K562 (cell line): ENCODE data around the gene CDC42BPB. TPM values are rescaled to one million over a fixed set of nuclear protein-coding genes. Genes with fewer than 3 reads are reported as not detected.

Experiments used
- ATAC-seq: fragments of 200-7000 bp; cut with Tn5 transposase; 3 replicates; pipeline ENCODE4 v1.9.1; 2020; ENCODE audit warnings: moderate library complexity
- BruUV-seq: library from RNA; stranded (reverse); fragments of 400-500 nt; replicated peaks from 2 replicates; lab custom pipeline; 2021; lab: Mats Ljungman, UMichigan
- CTCF ChIA-PET: fragments of 300-600 bp; formaldehyde crosslinking; extraction: SDS; loops from one replicate; lab custom pipeline; 2021; ENCODE audit warnings: low intra/inter-chr PET ratio; lab: Yijun Ruan, JAX
- POLR2A ChIA-PET: fragments of 300-600, 350-650 bp; sonication (Branson Sonifier 250); formaldehyde crosslinking; extraction: SDS; loops from one replicate; lab custom pipeline; 2021; ENCODE audit warnings: antibody characterized with exemption, inconsistent platforms; lab: Yijun Ruan, JAX
- DNase-seq, 4 experiments: peaks; one replicate each; pipeline versions ENCODE4 v3.0.0 to v3.0.0-alpha.2; 2011 to 2018; ENCODE audit warnings: low spot score in 3 of 4, mixed read lengths in 3 of 4; ENCODE audit errors: extremely low read depth in 1 of 4
- FAIRE-seq: peaks from 2 replicates; lab custom pipeline; 2011; peaks lifted over from hg19 to GRCh38; lab: Jason Lieb, UNC
- H2AFZ ChIP-seq: 2 replicates; pipeline ENCODE4 v1.6.0; 2011; ENCODE audit warnings: low read depth, low read length, control low read depth, inconsistent platforms
- H3K27ac ChIP-seq: fragments of 200-600 bp; 3 replicates; pipeline ENCODE4 v1.8.0; 2011; ENCODE audit warnings: low read depth, mild to moderate bottlenecking, control low read depth, inconsistent platforms, low read length, moderate library complexity, mixed read lengths; ENCODE audit errors: extremely low read depth
- H3K27me3 ChIP-seq, 2 experiments: fragments of 300-600 bp in 1 of 2; 2 replicates in 1 of 2; 3 replicates in 1 of 2; pipeline versions ENCODE4 v1.6.0 to v1.8.0; 2011; ENCODE audit warnings: inconsistent platforms in 2 of 2, low read length in 2 of 2, mild to moderate bottlenecking in 1 of 2, mixed read lengths in 1 of 2, moderate library complexity in 1 of 2; ENCODE audit not compliant: control insufficient read depth in 2 of 2, insufficient read depth in 2 of 2
- H3K36me3 ChIP-seq: fragments of 300-600 bp; 3 replicates; pipeline ENCODE4 v1.8.0; 2011; ENCODE audit warnings: mild to moderate bottlenecking, low read length, inconsistent platforms; ENCODE audit not compliant: control insufficient read depth, insufficient read depth
- H3K4me1 ChIP-seq, 2 experiments: fragments of 200-600 bp in 1 of 2; replicated peaks in 1 of 2; 2 replicates in 1 of 2; 3 replicates in 1 of 2; pipeline versions ENCODE4 v1.5.1 to v1.8.0; 2011; ENCODE audit warnings: inconsistent platforms in 2 of 2, low read length in 2 of 2, mild to moderate bottlenecking in 1 of 2, mixed read lengths in 1 of 2, moderate library complexity in 1 of 2; ENCODE audit not compliant: control insufficient read depth in 2 of 2, insufficient read depth in 2 of 2
- H3K4me2 ChIP-seq: 2 replicates; pipeline ENCODE4 v1.6.1; 2011; ENCODE audit warnings: low read length, control low read depth, inconsistent platforms, mixed read lengths; ENCODE audit not compliant: insufficient read depth
- H3K4me3 ChIP-seq: fragments of 200-600 bp; sonication (generic), shearing (Covaris generic); 2 replicates; pipeline ENCODE4 v1.5.1; 2016; ENCODE audit warnings: control low read depth, inconsistent platforms
- H3K79me2 ChIP-seq: fragments of 200-600 bp; 3 replicates; pipeline ENCODE4 v1.8.0; 2011; ENCODE audit warnings: low read length, inconsistent platforms; ENCODE audit not compliant: control insufficient read depth, insufficient read depth
- H3K9ac ChIP-seq, 2 experiments: 2 replicates each; pipeline versions ENCODE4 v1.6.0 to v1.6.1; 2011; ENCODE audit warnings: low read depth in 2 of 2, low read length in 2 of 2, control low read depth in 1 of 2, inconsistent platforms in 1 of 2, mild to moderate bottlenecking in 1 of 2, mixed read lengths in 1 of 2; ENCODE audit not compliant: insufficient read depth in 1 of 2
- H3K9me1 ChIP-seq: one replicate; pipeline ENCODE4 v1.6.0; 2011; ENCODE audit warnings: inconsistent platforms, mild to moderate bottlenecking, low read length, moderate library complexity; ENCODE audit not compliant: control insufficient read depth, insufficient read depth
- H3K9me3 ChIP-seq: replicated peaks from 2 replicates; pipeline ENCODE4 v1.5.1; 2011; ENCODE audit warnings: low read depth, low read length, inconsistent platforms; ENCODE audit not compliant: control insufficient read depth, insufficient read depth
- H4K20me1 ChIP-seq: replicated peaks from 2 replicates; pipeline ENCODE4 v1.6.1; 2011; ENCODE audit warnings: low read length, inconsistent platforms, mixed read lengths; ENCODE audit not compliant: control insufficient read depth, insufficient read depth
- FOXA3 ChIP-seq, 2 experiments: fragments of 450-650 bp in 1 of 2; sonication (generic) in 1 of 2; formaldehyde crosslinking; IDR thresholded peaks in 1 of 2; conservative IDR thresholded peaks in 1 of 2; 2 replicates each; pipeline versions ENCODE4 v1.4.0 to v1.8.0; 2020 to 2022; ENCODE audit warnings: mild to moderate bottlenecking in 2 of 2, missing genetic modification reagents in 1 of 2
- HEY1 ChIP-seq: fragments of 250-450 bp; sonication (Bioruptor Pico); IDR thresholded peaks from 2 replicates; pipeline ENCODE4 v1.5.0; 2020; ENCODE audit warnings: mild to moderate bottlenecking, moderate library complexity, borderline replicate concordance
- MED1 ChIP-seq: sonication (generic); formaldehyde crosslinking; IDR thresholded peaks from 2 replicates; pipeline ENCODE4 v1.8.1; 2023; ENCODE audit warnings: missing genetic modification reagents, borderline replicate concordance
- MGA ChIP-seq: fragments of 450-650 bp; IDR thresholded peaks from 2 replicates; pipeline ENCODE4 v1.6.1; 2016; ENCODE audit warnings: mild to moderate bottlenecking, moderate library complexity
- PHF20 ChIP-seq: fragments of 450-650 bp; IDR thresholded peaks from 2 replicates; pipeline ENCODE4 v1.6.1; 2018; ENCODE audit not compliant: partially characterized antibody
- RAD51 ChIP-seq: fragments of 450-650 bp; IDR thresholded peaks from 2 replicates; pipeline ENCODE4 v1.7.1; 2016; ENCODE audit warnings: low read depth, mild to moderate bottlenecking, borderline replicate concordance
- SOX6 ChIP-seq: fragments of 450-650 bp; IDR thresholded peaks from 2 replicates; pipeline ENCODE4 v1.6.1; 2014; ENCODE audit warnings: mild to moderate bottlenecking
- WHSC1 ChIP-seq: IDR thresholded peaks from one replicate; pipeline ENCODE4 v1.6.1; 2012; ENCODE audit warnings: low read length, control low read depth, inconsistent platforms
- ZBTB7A ChIP-seq: IDR thresholded peaks from 2 replicates; pipeline ENCODE4 v1.6.1; 2011; ENCODE audit warnings: low read depth, mild to moderate bottlenecking, low read length, moderate library complexity, borderline replicate concordance; ENCODE audit not compliant: control insufficient read depth
- ZC3H4 ChIP-seq: sonication (generic); formaldehyde crosslinking; IDR thresholded peaks from 2 replicates; pipeline ENCODE4 v1.9.0; 2021; ENCODE audit warnings: missing genetic modification reagents, borderline replicate concordance
- ZKSCAN8 ChIP-seq: fragments of 200-800 bp; sonication (Bioruptor generic); IDR thresholded peaks from 2 replicates; pipeline ENCODE4 v1.6.1; 2016; ENCODE audit warnings: missing genetic modification characterization, missing compliant biosample characterization
- WGBS: fragments of 100-300 bp; shearing (Covaris generic); methylation state at CpG from one replicate; pipeline ENCODE4 v1.1.6; 2016; ENCODE audit warnings: low coverage, mixed read lengths; ENCODE audit not compliant: insufficient coverage; ENCODE audit errors: missing lambda C conversion rate; 5-methylcytosine and 5-hydroxymethylcytosine counted together
- in situ Hi-C: fragments of 300-500 bp; cut with MboI; formaldehyde crosslinking; loops from 4 replicates; pipeline ENCODE4 v1.15.0; 2018; ENCODE audit warnings: inconsistent platforms, mixed read lengths
- intact Hi-C: fragments of 100-400 bp; cut with micrococcal nuclease; formaldehyde crosslinking; loops from 2 replicates; pipeline ENCODE4 v1.14.2; 2022
- polyA plus RNA-seq, 8 experiments: library from polyadenylated mRNA; depleted of rRNA in 4 of 8; stranded (reverse) in 5 of 8; unstranded in 3 of 8; fragments of >200 nt; fragmentation: Nextera tagmentation in 2 of 8; fragmentation: Illumina TruSeq in 1 of 8; extraction: Ambion mirVana in 2 of 8; extraction: Trizol in 1 of 8; gene quantifications; 2 replicates each; pipeline versions ENCODE4 v1.2.1 to v1.2.3, GENCODE V29; 2011 to 2014; ENCODE audit warnings: inconsistent platforms in 1 of 8, missing spikeins in 1 of 8
- total RNA-seq, 7 experiments: library from RNA; depleted of rRNA in 6 of 7; stranded (reverse); fragments of >200 nt in 6 of 7; fragmentation: Illumina TruSeq in 2 of 7; extraction: Trizol in 2 of 7; gene quantifications; 2 replicates each; pipeline versions ENCODE4 v1.2.1 to v1.2.3, GENCODE V29; 2011 to 2021; ENCODE audit warnings: low replicate concordance in 1 of 7

The CDC42BPB gene
- total and polyA plus RNA-seq, 9 of the 15 experiments (the other 6 are each of a cell fraction or from before 2014, with no cell fraction given): 0.07 to 24.3 (median 12.6) TPM

GRCh38 chr14:102986810-102987579, 70.4 kb downstream of the CDC42BPB start:
- H3K9me1 ChIP-seq: peaks cover 3% of the 10 kb centered on the region
- ChIA-PET POLR2A (no interaction called here), CTCF (no interaction called here)
- no peak for ATAC-seq
- in situ Hi-C loops (no loop called here), intact Hi-C loops (no loop called here)
- no TSS peak for BruUV-seq
- no peaks in the 10 kb centered on the region for H3K4me1 ChIP-seq
- WGBS: 82% methylated on average over 14 of the region's 19 CpGs
- H3K9ac ChIP-seq: no peak overlapping the region
- no peak overlapping the region for H3K27ac ChIP-seq
- H3K4me2 ChIP-seq: no peak overlapping the region
- no peaks in the 10 kb centered on the region for H3K79me2 ChIP-seq
- no peaks in the 10 kb centered on the region for H4K20me1 ChIP-seq
- no peaks in the 10 kb centered on the region for H3K9me3 ChIP-seq
- no peak overlapping the region for H2AFZ ChIP-seq
- H3K4me3 ChIP-seq: no peak overlapping the region
- H3K36me3 ChIP-seq: peaks cover 6% of the 10 kb centered on the region; the same call in 1 of the 3 replicates
- no peak for FAIRE-seq
- DNase-seq: no peak
- H3K27me3 ChIP-seq: no peaks in the 10 kb centered on the region
- TF ChIP-seq MED1 (CRISPR knock-in tag) (no peak), HEY1 (CRISPR knock-in tag) (no peak), ZKSCAN8 (CRISPR knock-in tag) (no peak), SOX6 (no peak), FOXA3 (CRISPR knock-in tag; conservative IDR thresholded peaks at IDR 0.05 in 1 of 2, IDR thresholded peaks at IDR 0.05 in 1 of 2) (no peak), ZBTB7A (no peak), PHF20 (no peak), MGA (no peak), WHSC1 (no peak), ZC3H4 (CRISPR knock-in tag) (no peak), RAD51 (no peak)
